Endodermal cell (in vitro differentiated cells): Measurements from ENCODE around the gene ANO3. TPM values are rescaled to one million over a fixed set of nuclear protein-coding genes. Genes with fewer than 3 reads are reported as not detected.

Source experiments
- DNase-seq: peaks from one replicate; pipeline ENCODE4 v3.0.0-alpha.2; 2017
- H3K27ac ChIP-seq: 2 replicates; pipeline ENCODE4 v1.5.1; 2013; ENCODE audit warnings: mild to moderate bottlenecking, low read depth, low read length, moderate library complexity
- H3K27me3 ChIP-seq: 2 replicates; pipeline ENCODE4 v1.6.1; 2013; ENCODE audit warnings: mild to moderate bottlenecking, low read length, moderate library complexity; ENCODE audit not compliant: insufficient read depth, control insufficient read depth, poor library complexity, severe bottlenecking
- H3K36me3 ChIP-seq: 2 replicates; pipeline ENCODE4 v1.7.0; 2013; ENCODE audit warnings: mild to moderate bottlenecking, low read length, moderate library complexity; ENCODE audit not compliant: control insufficient read depth, insufficient read depth
- H3K4me1 ChIP-seq: one replicate; pipeline ENCODE4 v1.7.0; 2013; ENCODE audit warnings: low read length; ENCODE audit not compliant: control insufficient read depth, insufficient read depth
- H3K4me3 ChIP-seq: 2 replicates; pipeline ENCODE4 v1.5.1; 2013; ENCODE audit warnings: mild to moderate bottlenecking, low read length, moderate library complexity
- H3K9ac ChIP-seq: 2 replicates; pipeline ENCODE4 v1.6.1; 2013; ENCODE audit warnings: mild to moderate bottlenecking, low read length, moderate library complexity; ENCODE audit not compliant: poor library complexity, severe bottlenecking; ENCODE audit errors: extremely low read depth
- H3K9me3 ChIP-seq: 2 replicates; pipeline ENCODE4 v1.6.1; 2013; ENCODE audit warnings: mild to moderate bottlenecking, low read length, moderate library complexity; ENCODE audit not compliant: control insufficient read depth
- H3K27ac Mint-ChIP-seq: 2 replicates; pipeline ENCODE4 v1.8.0; 2020; ENCODE audit warnings: mixed read lengths
- H3K27me3 Mint-ChIP-seq: 2 replicates; pipeline ENCODE4 v1.8.0; 2021; ENCODE audit warnings: mild to moderate bottlenecking, mixed read lengths; ENCODE audit not compliant: insufficient read depth
- H3K36me3 Mint-ChIP-seq: 2 replicates; pipeline ENCODE4 v1.8.0; 2020; ENCODE audit warnings: low read depth, mixed read lengths
- H3K4me1 Mint-ChIP-seq: 2 replicates; pipeline ENCODE4 v1.8.0; 2020; ENCODE audit warnings: mixed read lengths
- H3K4me3 Mint-ChIP-seq: 2 replicates; pipeline ENCODE4 v1.8.0; 2020; ENCODE audit warnings: mild to moderate bottlenecking, moderate library complexity, mixed read lengths
- H3K9me3 Mint-ChIP-seq: 2 replicates; pipeline ENCODE4 v1.8.0; 2020; ENCODE audit warnings: mild to moderate bottlenecking, mixed read lengths
- CTCF ChIP-seq: fragments of 200-600 bp; sonication (generic); conservative IDR thresholded peaks from 2 replicates; pipeline ENCODE4 v1.5.0; 2021; ENCODE audit warnings: antibody characterized with exemption, mild to moderate bottlenecking
- WGBS, 2 experiments: methylation state at CpG; one replicate each; pipeline versions ENCODE4 v1.1.5 to v1.1.7; 2013; ENCODE audit warnings: missing lambda C conversion rate in 2 of 2, mixed read lengths in 1 of 2; ENCODE audit not compliant: insufficient coverage in 1 of 2, insufficient read length in 1 of 2; 5-methylcytosine and 5-hydroxymethylcytosine counted together
- total RNA-seq, 2 donors: library from RNA; stranded (reverse); fragmentation: NEBNext Ultra II Directional in 1 of 2; extraction: Animal tissue kit (Norgen Biotek cat#: 25700) in 1 of 2; gene quantifications; 2 replicates in 1 of 2; 3 replicates in 1 of 2; pipeline ENCODE4 v1.2.1, GENCODE V29; 2021

Gene ANO3
- total RNA-seq, 2 donors from 2014 or later, result not detected

GRCh38 chr11:26348776-26349175 is 16.8 kb downstream of the ANO3 start:
- Histone ChIP-seq H3K9ac (no peak overlapping the region), H3K9me3 (no peaks in the 10 kb centered on the region), H3K27me3 (no peaks in the 10 kb centered on the region), H3K4me1 (no peaks in the 10 kb centered on the region), H3K27ac (no peak overlapping the region), H3K36me3 (no peaks in the 10 kb centered on the region), H3K4me3 (no peak overlapping the region)
- Mint-ChIP-seq H3K27ac (peak overlapping the region; percentile 8), H3K9me3 (no peaks in the 10 kb centered on the region), H3K4me3 (no peak overlapping the region), H3K4me1 (no peaks in the 10 kb centered on the region), H3K36me3 (no peaks in the 10 kb centered on the region), H3K27me3 (no peaks in the 10 kb centered on the region)
- 94 to 97% methylated on average over 4 to 5 of the region's 5 CpGs for WGBS, 2 experiments
- TF ChIP-seq CTCF, result no peak
- DNase-seq, result no peak

- Histone ChIP-seq H3K9ac (no peak overlapping the region), H3K27me3 (no peaks in the 10 kb centered on the region), H3K9me3 (no peaks in the 10 kb centered on the region), H3K4me3 (no peak overlapping the region), H3K36me3 (no peaks in the 10 kb centered on the region), H3K4me1 (no peaks in the 10 kb centered on the region), H3K27ac (no peak overlapping the region)
- Mint-ChIP-seq H3K27ac (no peak overlapping the region), H3K27me3 (no peaks in the 10 kb centered on the region), H3K9me3 (no peaks in the 10 kb centered on the region), H3K4me1 (no peaks in the 10 kb centered on the region), H3K36me3 (no peaks in the 10 kb centered on the region), H3K4me3 (no peak overlapping the region)
- 98 to 100% methylated on average over 5 to 6 of the region's 7 CpGs for WGBS, 2 experiments
- no peak for TF ChIP-seq CTCF
- DNase-seq, result no peak
Measured at GRCh38 chr11:26350002-26350401, 18.1 kb downstream of the ANO3 start.

DNA sequence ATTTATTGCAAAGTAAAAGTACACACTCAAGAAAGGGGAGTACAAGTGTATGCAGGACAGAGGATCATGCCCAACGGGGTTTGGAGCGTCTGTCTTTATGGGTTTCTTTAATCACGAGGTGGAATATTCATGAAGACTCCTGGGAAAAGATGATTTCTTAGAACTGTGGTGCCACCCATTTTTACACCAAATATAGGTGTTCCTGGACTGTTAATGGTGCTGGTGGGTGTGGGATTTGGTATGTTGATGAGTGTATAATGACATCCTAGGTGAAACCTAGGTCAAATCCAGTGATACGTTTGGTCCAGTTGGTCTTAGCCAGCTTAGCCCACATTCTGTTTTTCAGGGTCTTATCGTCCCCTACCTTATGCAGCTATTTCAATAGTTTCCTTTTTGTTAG is 21.1 kb downstream of the ANO3 start:
- Mint-ChIP-seq H3K4me1 (no peaks in the 10 kb centered on the region), H3K36me3 (no peaks in the 10 kb centered on the region), H3K4me3 (no peak overlapping the region), H3K27me3 (no peaks in the 10 kb centered on the region), H3K27ac (no peak overlapping the region), H3K9me3 (no peaks in the 10 kb centered on the region)
- no peaks in the 10 kb centered on the region for H3K27me3 ChIP-seq
- no peak overlapping the region for H3K27ac ChIP-seq
- H3K9me3 ChIP-seq, result no peaks in the 10 kb centered on the region
- H3K4me3 ChIP-seq, result no peak overlapping the region
- 98 to 100% methylated on average over 2 to 5 of the region's 5 CpGs for WGBS, 2 experiments
- H3K36me3 ChIP-seq, result no peaks in the 10 kb centered on the region
- no peak for DNase-seq
- H3K4me1 ChIP-seq, result no peaks in the 10 kb centered on the region
- no peak overlapping the region for H3K9ac ChIP-seq
- no peak for TF ChIP-seq CTCF
